ENCODE results near the gene JAZF1. TPM values are rescaled to one million over a fixed set of nuclear protein-coding genes. Genes with fewer than 3 reads are reported as not detected.
"Not testable (repeated sequence)": the region's sequence is repeated elsewhere in the genome, so short reads cannot be mapped to it uniquely, and the experiment has no call there.

The JAZF1 gene
- total RNA-seq, 1 donor from 2014 or later = 2.5 TPM

- intact Hi-C loops (cut with micrococcal nuclease) = no loop called here
These were observed 235.4 kb downstream of the JAZF1 start for GRCh38 chr7:27945058-27945795.

GRCh38 chr7:27944643-27945042 is 236.0 kb downstream of the JAZF1 start:
- intact Hi-C loops (cut with micrococcal nuclease) = no loop called here

- intact Hi-C loops (cut with micrococcal nuclease) = no loop called here
These were observed 237.4 kb downstream of the JAZF1 start for GRCh38 chr7:27943241-27943640.

- intact Hi-C loops (cut with micrococcal nuclease) = no loop called here
These were observed 237.9 kb downstream of the JAZF1 start for GRCh38 chr7:27942711-27943110.

GRCh38 chr7:27941522-27941921 is 239.1 kb downstream of the JAZF1 start:
- intact Hi-C loops (cut with micrococcal nuclease) = no loop called here

GRCh38 chr7:27940341-27940740 is 240.3 kb downstream of the JAZF1 start:
- intact Hi-C loops (cut with micrococcal nuclease) = no loop called here

GRCh38 chr7:27939893-27940292 is 240.7 kb downstream of the JAZF1 start:
- intact Hi-C loops (cut with micrococcal nuclease) = no loop called here

GRCh38 chr7:27936768-27937102 is 243.9 kb downstream of the JAZF1 start:
- intact Hi-C loops (cut with micrococcal nuclease) = no loop called here

- intact Hi-C loops (cut with micrococcal nuclease) = no loop called here
These were observed 244.4 kb downstream of the JAZF1 start for GRCh38 chr7:27936047-27936767.

- intact Hi-C loops (cut with micrococcal nuclease) = no loop called here
These were observed 246.7 kb downstream of the JAZF1 start for GRCh38 chr7:27933671-27934565.

- intact Hi-C loops (cut with micrococcal nuclease) = loop anchor here (2.0 kb wide), 1 partner anchor 90 kb away; no protein-coding TSS in a partner anchor
These were observed 249.6 kb downstream of the JAZF1 start for GRCh38 chr7:27930910-27931476.

GRCh38 chr7:27929127-27929526 is 251.5 kb downstream of the JAZF1 start:
- intact Hi-C loops (cut with micrococcal nuclease) = no loop called here

GRCh38 chr7:27928001-27928400 is 252.6 kb downstream of the JAZF1 start:
- intact Hi-C loops (cut with micrococcal nuclease) = no loop called here

- intact Hi-C loops (cut with micrococcal nuclease) = no loop called here
These were observed 254.9 kb downstream of the JAZF1 start for GRCh38 chr7:27925573-27926201.

GRCh38 chr7:27923642-27923980 is 257.0 kb downstream of the JAZF1 start:
- intact Hi-C loops (cut with micrococcal nuclease) = no loop called here

GRCh38 chr7:27922907-27923641 is 257.5 kb downstream of the JAZF1 start:
- intact Hi-C loops (cut with micrococcal nuclease) = no loop called here

GRCh38 chr7:27922389-27922788 is 258.2 kb downstream of the JAZF1 start:
- intact Hi-C loops (cut with micrococcal nuclease) = not testable (repeated sequence)

- intact Hi-C loops (cut with micrococcal nuclease) = loop anchor here (1.0 kb wide), 2 partner anchors 711 to 725 kb away; no protein-coding TSS in a partner anchor
These were observed 259.3 kb downstream of the JAZF1 start for GRCh38 chr7:27921081-27921836.

GRCh38 chr7:27920281-27920946 is 260.2 kb downstream of the JAZF1 start:
- intact Hi-C loops (cut with micrococcal nuclease) = no loop called here
